ENCODE measurements around the gene JAML.

JAML gene

GRCh38 chr11:118215262-118215661, 9.5 kb downstream of the JAML start:
- DNase-seq: no peak

DNA sequence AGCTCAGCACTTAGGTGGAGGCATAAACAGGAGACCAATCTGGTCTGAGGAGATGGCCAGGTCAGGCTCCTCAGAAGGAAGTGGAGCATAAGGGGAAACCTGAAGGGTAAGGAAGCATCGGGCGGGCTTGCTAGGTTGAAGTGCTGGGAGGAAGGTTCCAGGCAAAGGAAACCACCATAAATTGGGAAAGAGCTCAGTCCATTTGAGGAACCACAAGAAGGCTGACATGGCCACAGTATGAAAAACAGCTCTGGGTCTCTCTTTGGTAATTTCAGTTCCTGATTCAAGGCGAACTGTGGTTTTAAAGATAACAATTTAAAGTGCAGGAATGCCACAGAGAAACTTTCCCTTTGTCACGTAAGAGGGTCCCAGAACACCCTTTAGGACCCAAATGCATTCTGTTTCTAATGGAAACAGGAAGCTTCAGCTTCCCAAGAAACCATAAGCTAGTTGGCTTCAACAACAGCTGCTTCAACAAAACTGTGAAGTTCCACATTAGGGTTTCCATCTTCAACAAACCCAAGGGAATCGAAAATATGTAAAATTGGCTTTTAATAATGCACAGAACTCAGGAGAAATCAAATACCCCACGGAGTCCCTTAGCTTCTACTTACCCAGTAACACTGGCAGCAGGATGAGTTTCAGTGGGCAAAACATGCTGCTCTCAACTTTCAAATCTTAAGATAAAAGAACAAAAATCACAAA, 10.4 kb downstream of the JAML start:
- DNase-seq: no peak

DNA sequence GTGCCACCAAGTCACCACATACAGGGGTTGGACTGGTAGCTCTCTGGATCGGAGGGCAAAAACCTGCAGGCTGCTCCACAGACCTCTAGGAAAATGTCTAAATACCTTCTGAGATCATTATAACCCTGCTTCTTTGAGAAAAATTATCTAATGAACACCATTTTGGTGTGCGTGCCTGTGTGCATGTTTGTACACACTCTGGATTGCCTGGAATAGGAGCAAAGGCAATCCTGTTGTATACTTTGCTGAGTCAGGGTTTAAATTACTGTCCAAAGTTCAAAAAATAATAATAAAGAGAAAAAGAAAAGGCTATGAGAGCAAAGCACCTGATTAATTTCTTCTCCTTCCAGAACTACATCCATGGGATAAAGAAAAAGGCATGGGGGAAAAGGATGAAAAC, 11.0 kb downstream of the JAML start:
- DNase-seq: no peak

DNA sequence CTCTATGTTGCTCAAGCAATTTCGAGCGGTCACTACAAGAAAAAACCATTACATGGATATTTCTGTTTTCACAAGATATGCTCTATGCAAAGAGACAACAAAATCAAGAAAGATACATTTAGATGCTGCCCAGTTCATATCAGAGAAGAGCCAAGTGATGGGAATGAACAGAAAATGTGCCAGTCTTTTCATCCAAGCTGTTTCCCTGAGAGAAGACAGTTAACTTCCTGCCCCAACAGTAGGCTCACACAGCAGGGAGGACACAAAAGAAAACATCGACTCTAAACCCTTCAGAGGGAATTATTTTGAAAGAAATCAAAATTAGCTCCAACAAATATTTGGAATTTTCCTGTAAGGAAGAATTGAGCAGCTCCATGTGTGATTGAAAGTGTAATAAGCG, 11.6 kb downstream of the JAML start:
- DNase-seq: no peak

- no peak for DNase-seq
Observed at GRCh38 chr11:118212781-118213191, 12.0 kb downstream of the JAML start.

GRCh38 chr11:118212131-118212725, 12.6 kb downstream of the JAML start:
- DNase-seq: no peak

DNA sequence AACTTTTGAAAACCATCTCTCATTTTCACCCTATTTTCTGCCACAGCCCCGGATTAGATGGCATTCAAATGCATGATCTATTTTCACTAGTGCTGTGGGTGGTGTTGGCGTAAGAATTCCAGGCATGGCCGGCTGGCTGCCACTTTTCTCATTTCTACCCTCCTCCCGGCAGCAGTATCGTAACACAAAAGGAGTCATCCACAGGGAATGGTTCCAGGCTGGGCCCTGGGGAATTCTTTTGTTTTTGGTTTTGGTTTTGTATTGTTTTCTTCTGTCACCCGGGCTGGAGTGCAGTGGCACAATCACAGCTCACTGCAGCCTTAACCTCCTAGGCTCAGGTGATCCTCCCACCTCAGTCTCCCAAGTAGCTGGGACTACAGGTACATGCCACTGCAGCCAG, 13.8 kb downstream of the JAML start:
- DNase-seq: no peak

DNA sequence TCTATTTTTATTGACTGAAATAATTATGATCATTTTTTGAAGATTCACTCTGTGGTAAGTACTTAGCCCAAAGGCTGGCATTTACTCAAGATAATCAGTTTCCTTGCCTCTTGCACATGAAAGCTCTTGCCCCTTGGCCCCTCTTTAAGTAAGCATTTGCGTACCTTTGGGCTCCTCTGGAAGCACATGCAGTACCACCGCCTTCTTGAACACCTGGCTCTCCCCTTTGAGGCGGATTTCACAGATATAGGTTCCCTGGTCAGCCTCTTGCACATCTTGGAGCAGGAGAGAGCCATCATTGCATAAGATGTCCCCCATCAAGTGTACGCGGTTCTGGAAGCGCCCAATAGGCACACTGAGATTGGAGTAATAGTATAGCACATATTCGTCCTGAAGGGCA, 14.5 kb downstream of the JAML start:
- no peak for DNase-seq

GRCh38 chr11:118209033-118209432, 15.8 kb downstream of the JAML start:
- DNase-seq: no peak

DNA sequence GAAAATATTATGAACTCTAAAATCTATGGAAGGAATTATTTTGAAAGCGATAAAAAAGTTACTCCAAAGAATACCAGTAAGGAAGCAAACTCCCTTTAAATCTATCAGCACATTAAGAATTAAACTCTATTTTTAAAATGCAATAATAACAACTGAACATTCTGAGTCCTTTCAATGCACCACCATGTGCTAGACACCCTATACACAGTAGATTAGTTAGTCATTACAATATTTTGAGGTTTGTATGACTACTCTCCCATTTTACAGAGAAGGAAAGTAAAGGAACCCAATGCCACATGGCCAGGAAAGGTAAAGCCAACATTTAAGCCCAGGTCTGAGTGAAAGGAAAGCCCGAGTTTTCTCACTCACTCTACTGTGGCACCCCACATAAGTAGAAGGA, 17.7 kb downstream of the JAML start:
- DNase-seq: no peak

- no peak for DNase-seq
Observed at GRCh38 chr11:118206391-118207031, 18.3 kb downstream of the JAML start.

GRCh38 chr11:118205606-118206378, 19.0 kb downstream of the JAML start:
- DNase-seq: no peak

- DNase-seq: peak; percentile 68
Observed at GRCh38 chr11:118202599-118203422, 22.0 kb downstream of the JAML start.

GRCh38 chr11:118201966-118202365, 22.8 kb downstream of the JAML start:
- no peak for DNase-seq

GRCh38 chr11:118200901-118201680, 23.7 kb downstream of the JAML start:
- peak; percentile 79 for DNase-seq

DNA sequence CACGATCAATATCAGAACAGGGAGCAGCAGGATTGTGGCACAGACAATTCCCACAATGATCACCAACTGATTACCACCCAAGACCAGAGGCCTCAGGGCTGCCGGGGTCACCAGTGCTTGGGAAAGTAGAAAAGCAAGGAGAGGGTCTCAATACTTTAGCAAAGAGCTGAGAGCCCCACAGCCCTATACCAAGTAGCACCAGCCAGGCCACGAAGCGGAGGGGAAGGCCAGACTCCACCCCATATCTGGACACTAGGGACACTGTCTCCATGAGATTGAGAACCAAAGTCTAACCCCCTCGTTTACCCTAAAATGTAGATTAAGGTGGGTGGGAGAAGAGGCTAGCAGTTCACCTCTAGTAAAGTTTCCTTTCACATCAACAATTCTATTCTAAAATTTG, 24.3 kb downstream of the JAML start:
- no peak for DNase-seq

- DNase-seq: no peak
Observed at GRCh38 chr11:118199135-118199534, 25.7 kb downstream of the JAML start.

DNA sequence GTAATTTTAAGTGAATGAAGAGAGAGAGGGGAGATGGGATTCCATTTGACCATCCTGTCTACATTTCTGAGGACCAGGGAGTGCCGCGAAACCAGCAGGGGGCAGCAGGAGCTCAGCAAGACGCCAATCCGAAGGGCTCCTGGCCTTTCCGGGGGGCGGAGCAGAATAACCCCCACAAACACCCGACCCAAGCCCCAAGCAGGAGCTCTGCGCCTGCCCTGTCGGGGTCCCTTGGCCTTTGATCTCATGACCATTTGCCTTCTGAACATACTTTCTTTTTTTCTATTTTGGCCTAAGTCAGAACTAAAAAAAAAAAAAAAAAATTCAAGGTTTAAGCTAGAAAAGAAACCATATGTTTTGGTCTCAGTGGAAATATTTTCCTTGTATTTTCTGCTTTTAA, 26.4 kb downstream of the JAML start:
- DNase-seq: peak; percentile 84

DNA sequence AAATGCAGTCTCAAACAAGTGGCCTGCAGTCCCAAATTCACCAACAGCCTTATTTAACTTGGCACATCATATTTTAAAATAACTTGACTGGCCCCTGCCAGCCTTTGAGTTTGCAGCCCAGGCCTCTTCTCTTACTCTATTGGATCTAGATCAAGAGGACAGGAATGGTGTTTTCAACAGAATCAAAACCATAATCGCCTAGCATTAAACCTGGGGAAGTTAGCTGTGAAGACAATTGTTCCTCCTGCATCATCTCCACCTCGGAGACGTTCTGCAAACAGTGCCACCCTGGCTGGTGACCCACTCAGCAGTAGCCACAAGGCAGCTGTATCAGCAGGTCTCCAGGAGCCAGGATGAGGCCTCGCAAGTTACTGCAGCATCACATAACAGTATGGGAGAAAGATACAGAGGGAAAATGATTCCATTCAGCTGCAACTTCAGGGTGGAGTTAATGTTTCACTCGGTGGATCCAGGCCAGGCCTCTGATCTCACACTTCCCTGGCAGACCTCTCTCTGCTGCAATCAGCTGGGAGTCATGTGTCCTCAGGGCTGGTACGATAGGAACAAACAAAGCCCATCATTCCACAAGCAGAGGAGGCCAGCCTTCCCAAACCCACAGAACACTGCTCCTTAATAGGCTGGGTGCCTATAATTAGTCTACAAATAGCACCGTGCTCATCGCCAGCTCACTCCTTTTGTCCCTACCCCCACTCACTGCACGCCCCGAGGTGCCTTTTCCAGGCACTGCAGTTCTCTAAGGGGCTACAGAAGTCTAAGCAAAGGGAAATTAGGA, 29.8 kb downstream of the JAML start:
- no peak for DNase-seq

GRCh38 chr11:118193910-118194566, 30.8 kb downstream of the JAML start:
- no peak for DNase-seq

Data from stimulated activated CD4-positive, alpha-beta T cell treated with anti-CD3 and anti-CD28 coated beads, Interleukin-1b, Interleukin-23, amount 100 ng/mL, for 48 hours (primary cell).